Glutamatergic neuron (in vitro differentiated cells): ENCODE data around the gene PCSK9. TPM values are rescaled to one million over a fixed set of nuclear protein-coding genes. Genes with fewer than 3 reads are reported as not detected.

ENCODE experiments used
- DNase-seq: peaks from one replicate; pipeline ENCODE4 v3.0.0; 2022
- H3K27ac Mint-ChIP-seq: one replicate; pipeline ENCODE4 v1.8.0; 2020; ENCODE audit warnings: mild to moderate bottlenecking, mixed read lengths, inconsistent platforms; ENCODE audit not compliant: unreplicated experiment
- H3K27me3 Mint-ChIP-seq: one replicate; pipeline ENCODE4 v1.8.0; 2020; ENCODE audit warnings: mild to moderate bottlenecking, moderate library complexity, mixed read lengths, inconsistent platforms; ENCODE audit not compliant: unreplicated experiment
- H3K36me3 Mint-ChIP-seq: one replicate; pipeline ENCODE4 v1.8.0; 2020; ENCODE audit warnings: mild to moderate bottlenecking, mixed read lengths, inconsistent platforms; ENCODE audit not compliant: unreplicated experiment
- H3K4me1 Mint-ChIP-seq: one replicate; pipeline ENCODE4 v1.8.0; 2020; ENCODE audit warnings: mild to moderate bottlenecking, low read depth, mixed read lengths, inconsistent platforms; ENCODE audit not compliant: unreplicated experiment
- H3K4me3 Mint-ChIP-seq: one replicate; pipeline ENCODE4 v1.8.0; 2020; ENCODE audit warnings: mild to moderate bottlenecking, mixed read lengths, inconsistent platforms; ENCODE audit not compliant: unreplicated experiment
- H3K9me3 Mint-ChIP-seq: one replicate; pipeline ENCODE4 v1.8.0; 2020; ENCODE audit warnings: mild to moderate bottlenecking, moderate library complexity, mixed read lengths, inconsistent platforms; ENCODE audit not compliant: unreplicated experiment
- CTCF ChIP-seq: fragments of 200-600 bp; sonication (generic); IDR thresholded peaks from one replicate; pipeline ENCODE4 v1.5.0; 2021; ENCODE audit not compliant: partially characterized antibody, unreplicated experiment
- total RNA-seq: library from RNA; stranded (reverse); fragmentation: NEBNext Ultra II Directional; extraction: Animal tissue kit (Norgen Biotek cat#: 25700); gene quantifications from one replicate; pipeline ENCODE4 v1.2.1, GENCODE V29; 2021; ENCODE audit not compliant: unreplicated experiment

PCSK9 gene
- total RNA-seq, 1 donor from 2014 or later: 2.1 TPM

GRCh38 chr1:55057956-55058298 is 18.6 kb downstream of the PCSK9 start:
- no peak overlapping the region for H3K27ac Mint-ChIP-seq
- H3K4me3 Mint-ChIP-seq: no peak overlapping the region
- peaks cover 3% of the 10 kb centered on the region for H3K9me3 Mint-ChIP-seq
- H3K4me1 Mint-ChIP-seq: peaks cover 6% of the 10 kb centered on the region
- peaks cover 15% of the 10 kb centered on the region for H3K27me3 Mint-ChIP-seq
- no peak for DNase-seq
- no peaks in the 10 kb centered on the region for H3K36me3 Mint-ChIP-seq
- TF ChIP-seq CTCF: no peak

DNA sequence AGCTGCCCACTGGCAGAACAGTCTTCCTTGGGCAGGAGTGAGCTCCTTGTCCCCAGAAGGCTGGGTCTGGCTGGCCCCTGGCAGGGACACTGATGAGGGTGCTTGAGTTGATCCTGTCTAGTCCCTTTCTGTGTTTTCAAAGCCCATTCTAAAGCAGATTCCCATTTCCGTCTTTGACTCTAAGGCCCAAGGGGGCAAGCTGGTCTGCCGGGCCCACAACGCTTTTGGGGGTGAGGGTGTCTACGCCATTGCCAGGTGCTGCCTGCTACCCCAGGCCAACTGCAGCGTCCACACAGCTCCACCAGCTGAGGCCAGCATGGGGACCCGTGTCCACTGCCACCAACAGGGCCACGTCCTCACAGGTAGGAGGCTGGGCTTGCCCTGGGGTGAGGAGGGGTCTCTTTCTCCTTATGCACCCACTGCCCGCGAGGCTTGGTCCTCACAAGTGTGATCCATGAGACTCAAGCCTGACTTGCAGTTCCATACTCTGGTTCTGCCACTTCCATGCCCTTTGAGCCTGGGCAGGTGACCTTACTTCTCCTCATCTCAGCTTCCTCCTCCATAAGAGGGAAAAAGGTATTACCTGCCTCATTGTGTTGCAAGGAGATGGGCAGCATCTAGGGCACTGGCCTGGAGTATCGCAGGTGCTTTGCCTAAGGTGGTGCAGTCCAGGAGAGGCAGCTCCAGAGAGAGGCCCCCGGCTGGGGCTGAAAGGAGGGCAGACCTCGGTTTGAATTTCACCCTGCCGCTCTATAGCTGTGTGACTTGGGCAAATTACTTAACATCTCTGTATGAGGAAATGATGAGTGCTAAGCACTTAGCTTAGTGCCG is 20.2 kb downstream of the PCSK9 start:
- peaks cover 8% of the 10 kb centered on the region for H3K4me1 Mint-ChIP-seq
- H3K4me3 Mint-ChIP-seq: no peak overlapping the region
- no peaks in the 10 kb centered on the region for H3K36me3 Mint-ChIP-seq
- no peak overlapping the region for H3K27ac Mint-ChIP-seq
- no peak for TF ChIP-seq CTCF
- peaks cover 22% of the 10 kb centered on the region for H3K27me3 Mint-ChIP-seq
- H3K9me3 Mint-ChIP-seq: peaks cover 5% of the 10 kb centered on the region
- DNase-seq: no peak

DNA sequence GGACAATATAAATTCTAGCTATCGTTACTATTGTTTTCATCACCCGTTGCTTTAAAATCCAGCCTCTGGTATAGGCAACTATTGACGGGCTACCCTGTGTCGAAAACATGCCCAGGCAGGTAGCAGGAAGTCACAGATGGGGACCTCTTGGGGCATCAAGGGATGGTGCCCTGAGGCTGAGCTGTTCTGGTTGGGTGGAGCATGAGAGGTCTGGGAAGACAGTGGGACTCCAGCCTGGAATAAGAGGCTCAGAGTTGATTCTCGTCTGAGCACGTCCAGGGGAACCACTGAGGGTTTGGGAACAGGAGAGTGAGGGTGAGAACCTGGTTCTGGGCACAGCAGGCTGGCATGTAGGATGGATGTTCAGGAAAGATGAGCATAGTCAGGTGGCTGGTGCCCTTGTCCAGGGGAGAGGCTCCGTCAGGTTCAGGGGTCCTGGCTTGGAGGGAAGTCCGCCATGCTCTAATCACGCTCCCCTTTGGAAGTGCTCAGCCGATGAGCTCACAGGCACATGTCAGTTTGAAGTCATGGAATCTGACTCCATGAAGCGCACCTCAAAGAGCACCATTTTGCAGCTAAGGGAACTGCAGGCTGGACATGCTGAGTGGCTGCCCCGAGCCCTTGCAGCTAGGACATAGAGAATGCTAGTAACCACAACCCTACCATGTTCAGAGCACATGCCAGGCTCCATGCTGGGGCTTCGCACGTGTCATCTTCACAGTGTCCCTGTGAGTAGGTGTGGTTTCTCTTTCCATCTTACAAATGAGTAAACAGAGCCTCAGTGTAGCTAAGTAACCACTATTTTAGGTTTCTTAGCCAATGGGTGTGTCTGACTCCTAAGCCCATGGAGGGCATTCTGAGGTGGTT is 21.0 kb downstream of the PCSK9 start:
- H3K27ac Mint-ChIP-seq: no peak overlapping the region
- H3K4me3 Mint-ChIP-seq: no peak overlapping the region
- peaks cover 5% of the 10 kb centered on the region for H3K9me3 Mint-ChIP-seq
- TF ChIP-seq CTCF: no peak
- no peaks in the 10 kb centered on the region for H3K36me3 Mint-ChIP-seq
- H3K27me3 Mint-ChIP-seq: peaks cover 22% of the 10 kb centered on the region
- DNase-seq: no peak
- peaks cover 8% of the 10 kb centered on the region for H3K4me1 Mint-ChIP-seq

DNA sequence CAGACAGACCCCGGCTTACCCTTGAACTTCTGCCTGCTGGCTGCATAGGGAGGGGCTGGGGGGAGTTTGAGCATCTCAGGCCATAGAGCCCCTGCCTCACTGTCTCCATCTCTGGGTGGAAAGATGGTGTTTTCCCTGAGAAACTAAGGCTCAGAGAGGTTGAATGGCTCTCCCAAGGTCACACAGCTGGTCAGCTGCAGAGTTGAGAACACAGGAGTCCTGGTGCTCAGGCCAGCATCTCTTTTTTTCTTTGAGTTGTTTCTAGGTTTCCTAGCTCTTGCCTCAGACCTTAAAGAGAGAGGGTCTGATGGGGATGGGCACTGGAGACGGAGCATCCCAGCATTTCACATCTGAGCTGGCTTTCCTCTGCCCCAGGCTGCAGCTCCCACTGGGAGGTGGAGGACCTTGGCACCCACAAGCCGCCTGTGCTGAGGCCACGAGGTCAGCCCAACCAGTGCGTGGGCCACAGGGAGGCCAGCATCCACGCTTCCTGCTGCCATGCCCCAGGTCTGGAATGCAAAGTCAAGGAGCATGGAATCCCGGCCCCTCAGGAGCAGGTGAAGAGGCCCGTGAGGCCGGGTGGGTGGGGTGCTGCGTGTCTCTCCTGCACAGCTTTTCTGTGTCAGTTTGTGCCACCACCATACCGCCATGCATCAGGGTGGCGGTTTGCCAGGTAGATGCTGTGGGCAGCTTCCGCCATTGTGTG is 21.8 kb downstream of the PCSK9 start:
- no peak for TF ChIP-seq CTCF

More for the DNA sequence above, 21.8 kb downstream of the PCSK9 start:
- no peaks in the 10 kb centered on the region for H3K36me3 Mint-ChIP-seq
- H3K4me1 Mint-ChIP-seq: peaks cover 8% of the 10 kb centered on the region
- H3K9me3 Mint-ChIP-seq: peaks cover 5% of the 10 kb centered on the region
- no peak overlapping the region for H3K27ac Mint-ChIP-seq
- H3K27me3 Mint-ChIP-seq: peaks cover 21% of the 10 kb centered on the region
- no peak overlapping the region for H3K4me3 Mint-ChIP-seq
- no peak for DNase-seq
